RKO (cell line): ENCODE measurements around the gene PCMTD2.

Experiments
- DNase-seq: peaks from one replicate; pipeline ENCODE4 v3.0.0-alpha.2; 2016; ENCODE audit warnings: low spot score

The PCMTD2 gene

GRCh38 chr20:64255361-64256281 is at the start of gene PCMTD2:
Gene PCMTD2 (plus strand): TSS chr20:64255748. CDS start chr20:64259966, 4,218 bp downstream.
- DNase-seq: peak; percentile 89

GRCh38 chr20:64206614-64207013 is 48.9 kb upstream of the PCMTD2 start:
- no peak for DNase-seq

- no peak for DNase-seq
Observed at GRCh38 chr20:64207641-64208590, 47.6 kb upstream of the PCMTD2 start.

GRCh38 chr20:64209148-64209547 is 46.4 kb upstream of the PCMTD2 start:
- no peak for DNase-seq

- no peak for DNase-seq
Observed at GRCh38 chr20:64210656-64211369, 44.7 kb upstream of the PCMTD2 start.

- no peak for DNase-seq
Observed at GRCh38 chr20:64211874-64212658, 43.5 kb upstream of the PCMTD2 start.

- DNase-seq: peak; percentile 27
Observed at GRCh38 chr20:64212755-64213154, 42.8 kb upstream of the PCMTD2 start.

- DNase-seq: no peak
Observed at GRCh38 chr20:64214113-64214512, 41.4 kb upstream of the PCMTD2 start.

- no peak for DNase-seq
Observed at GRCh38 chr20:64214952-64215351, 40.6 kb upstream of the PCMTD2 start.

GRCh38 chr20:64216036-64216435 is 39.5 kb upstream of the PCMTD2 start:
- no peak for DNase-seq

- no peak for DNase-seq
Observed at GRCh38 chr20:64216910-64217309, 38.6 kb upstream of the PCMTD2 start.

GRCh38 chr20:64217539-64218221 is 37.9 kb upstream of the PCMTD2 start:
- no peak for DNase-seq

GRCh38 chr20:64219202-64219601 is 36.3 kb upstream of the PCMTD2 start:
- no peak for DNase-seq

- no peak for DNase-seq
Observed at GRCh38 chr20:64219730-64220129, 35.8 kb upstream of the PCMTD2 start.

- DNase-seq: no peak
Observed at GRCh38 chr20:64220420-64220819, 35.1 kb upstream of the PCMTD2 start.

GRCh38 chr20:64220891-64221527 is 34.5 kb upstream of the PCMTD2 start:
- no peak for DNase-seq

- no peak for DNase-seq
Observed at GRCh38 chr20:64222291-64222735, 33.2 kb upstream of the PCMTD2 start.

GRCh38 chr20:64222851-64223525 is 32.6 kb upstream of the PCMTD2 start:
- DNase-seq: no peak

- DNase-seq: no peak
Observed at GRCh38 chr20:64223526-64224067, 32.0 kb upstream of the PCMTD2 start.
